Neural cell (in vitro differentiated cells): ENCODE results near the gene GABPB2. TPM values are rescaled to one million over a fixed set of nuclear protein-coding genes. Genes with fewer than 3 reads are reported as not detected.
A peak's percentile ranks its signal among the peaks of the same experiment; 100 is the strongest.

ENCODE experiments used
- H2AFZ ChIP-seq: fragments of 200-600, 300-800 bp; sonication (generic), shearing (Covaris generic); 2 replicates; pipeline ENCODE4 v1.6.0; 2014; ENCODE audit warnings: low read depth, mild to moderate bottlenecking, antibody characterized with exemption, low read length, moderate library complexity
- H3F3A ChIP-seq: fragments of 200-600 bp; shearing (Covaris generic); 2 replicates; pipeline ENCODE4 v1.6.1; 2016; ENCODE audit warnings: mild to moderate bottlenecking, moderate library complexity, mixed read lengths, antibody characterized with exemption, low read length; ENCODE audit not compliant: insufficient read depth, poor library complexity, severe bottlenecking
- H3K27ac ChIP-seq: fragments of 200-600, 300-800 bp; sonication (generic), shearing (Covaris generic); 2 replicates; pipeline ENCODE4 v1.5.1; 2014; ENCODE audit warnings: mild to moderate bottlenecking, low read length, moderate library complexity
- H3K27me3 ChIP-seq: fragments of 300-800, 200-600 bp; sonication (generic), shearing (Covaris generic); 2 replicates; pipeline ENCODE4 v1.6.0; 2014; ENCODE audit warnings: mild to moderate bottlenecking, low read depth, low read length, moderate library complexity; ENCODE audit not compliant: insufficient read depth
- H3K36me3 ChIP-seq: fragments of 300-800, 200-600 bp; sonication (generic), shearing (Covaris generic); 2 replicates; pipeline ENCODE4 v1.5.1; 2014; ENCODE audit warnings: mild to moderate bottlenecking, antibody characterized with exemption, low read length, moderate library complexity; ENCODE audit not compliant: insufficient read depth
- H3K4me2 ChIP-seq: fragments of 300-800, 200-600 bp; sonication (generic), shearing (Covaris generic); 2 replicates; pipeline ENCODE4 v1.6.0; 2014; ENCODE audit warnings: mild to moderate bottlenecking, low read length
- H3K4me3 ChIP-seq: fragments of 300-800, 200-600 bp; sonication (generic), shearing (Covaris generic); 2 replicates; pipeline ENCODE4 v1.5.1; 2014; ENCODE audit warnings: mild to moderate bottlenecking, low read length, moderate library complexity
- H3K79me2 ChIP-seq: fragments of 200-600 bp; shearing (Covaris generic); replicated peaks from 2 replicates; pipeline ENCODE4 v1.6.0; 2014; ENCODE audit warnings: mild to moderate bottlenecking, low read length, moderate library complexity; ENCODE audit not compliant: insufficient read depth
- H3K9ac ChIP-seq: fragments of 300-800, 200-600 bp; sonication (generic), shearing (Covaris generic); 2 replicates; pipeline ENCODE4 v1.6.1; 2016; ENCODE audit warnings: mild to moderate bottlenecking, low read length, mixed read lengths
- H3K9me2 ChIP-seq: fragments of 200-600 bp; shearing (Covaris generic); 2 replicates; pipeline ENCODE4 v1.6.1; 2016; ENCODE audit warnings: mild to moderate bottlenecking, low read length, mixed read lengths; ENCODE audit not compliant: insufficient read depth
- H3K9me3 ChIP-seq: fragments of 200-600, 300-800 bp; sonication (generic), shearing (Covaris generic); 2 replicates; pipeline ENCODE4 v1.6.1; 2016; ENCODE audit warnings: mild to moderate bottlenecking, mixed run types, low read length, moderate library complexity, mixed read lengths
- H4K20me1 ChIP-seq: fragments of 200-600 bp; shearing (Covaris generic); 2 replicates; pipeline ENCODE4 v1.6.1; 2016; ENCODE audit warnings: mild to moderate bottlenecking, mixed run types; ENCODE audit not compliant: insufficient read depth
- CTCF ChIP-seq: fragments of 450-650 bp; IDR thresholded peaks from 2 replicates; pipeline ENCODE4 v1.5.1; 2014; ENCODE audit warnings: antibody characterized with exemption, mild to moderate bottlenecking, moderate library complexity; ENCODE audit not compliant: poor library complexity, severe bottlenecking
- EP300 ChIP-seq: fragments of 450-650 bp; conservative IDR thresholded peaks from 2 replicates; pipeline ENCODE4 v1.6.1; 2014; ENCODE audit warnings: antibody characterized with exemption, mild to moderate bottlenecking, moderate library complexity; ENCODE audit not compliant: poor library complexity, severe bottlenecking
- EZH2 ChIP-seq: fragments of 200-600, 300-800 bp; shearing (Covaris generic), sonication (generic); IDR thresholded peaks from 2 replicates; pipeline ENCODE4 v1.6.1; 2014; ENCODE audit warnings: antibody characterized with exemption, low read length, borderline replicate concordance, mild to moderate bottlenecking; ENCODE audit not compliant: insufficient read depth, poor library complexity, severe bottlenecking
- MXI1 ChIP-seq: fragments of 450-650 bp; conservative IDR thresholded peaks from 2 replicates; pipeline ENCODE4 v1.6.1; 2014; ENCODE audit warnings: antibody characterized with exemption, mild to moderate bottlenecking; ENCODE audit not compliant: poor library complexity, severe bottlenecking
- POLR2AphosphoS5 ChIP-seq: IDR thresholded peaks from 2 replicates; pipeline ENCODE4 v1.6.1; 2012
- RAD21 ChIP-seq: fragments of 450-650 bp; conservative IDR thresholded peaks from 2 replicates; pipeline ENCODE4 v1.6.1; 2014; ENCODE audit warnings: antibody characterized with exemption, mild to moderate bottlenecking, moderate library complexity
- REST ChIP-seq: IDR thresholded peaks from 2 replicates; pipeline ENCODE4 v1.6.1; 2012; ENCODE audit warnings: borderline replicate concordance
- SMC3 ChIP-seq: fragments of 450-650 bp; conservative IDR thresholded peaks from 2 replicates; pipeline ENCODE4 v1.6.1; 2014; ENCODE audit warnings: antibody characterized with exemption, mild to moderate bottlenecking, moderate library complexity; ENCODE audit not compliant: poor library complexity
- TAF1 ChIP-seq: IDR thresholded peaks from 2 replicates; pipeline ENCODE4 v1.6.1; 2012; ENCODE audit warnings: low read depth
- polyA minus RNA-seq: library from RNA; depleted of rRNA, polyadenylated mRNA; stranded (reverse); fragments of >200 nt; gene quantifications from 2 replicates; pipeline ENCODE4 v1.2.3, GENCODE V29; 2014
- polyA plus RNA-seq: library from polyadenylated mRNA; depleted of rRNA; stranded (reverse); fragments of >200 nt; gene quantifications from 2 replicates; pipeline ENCODE4 v1.2.3, GENCODE V29; 2014

The GABPB2 gene
- polyA plus RNA-seq (3.0 and 4.1 TPM in 2 replicates), polyA minus RNA-seq (12.2 TPM in 2 replicates)

- H3K36me3 ChIP-seq, result peaks cover 6% of the 10 kb centered on the region
- H3K79me2 ChIP-seq, result peaks cover 38% of the 10 kb centered on the region
- no peaks in the 10 kb centered on the region for H3K9me3 ChIP-seq
- peak within 1 kb of the TSS; percentile 64 for H3K4me3 ChIP-seq
- H3F3A ChIP-seq, result no peaks in the 10 kb centered on the region
- H4K20me1 ChIP-seq, result no peaks in the 10 kb centered on the region
- H3K27me3 ChIP-seq, result no peaks in the 10 kb centered on the region
- H3K9ac ChIP-seq, result peak within 1 kb of the TSS; percentile 63
- no peaks in the 10 kb centered on the region for H3K9me2 ChIP-seq
- H3K4me2 ChIP-seq, result peak within 1 kb of the TSS; percentile 64
- peak within 1 kb of the TSS; percentile 71 for H3K27ac ChIP-seq
- peak; percentile 29 for TF ChIP-seq MXI1
- no peak for TF ChIP-seq EZH2
- peak; percentile 34 for TF ChIP-seq CTCF
- TF ChIP-seq SMC3, result peak; percentile 31
- H2AFZ ChIP-seq, result peak within 1 kb of the TSS; percentile 5
These were observed at the start of gene GABPB2 for GRCh38 chr1:151070474-151071276. Gene GABPB2, plus strand, starts transcription at chr1:151070761. Its CDS starts 17,429 bp downstream, at chr1:151088190.

DNA sequence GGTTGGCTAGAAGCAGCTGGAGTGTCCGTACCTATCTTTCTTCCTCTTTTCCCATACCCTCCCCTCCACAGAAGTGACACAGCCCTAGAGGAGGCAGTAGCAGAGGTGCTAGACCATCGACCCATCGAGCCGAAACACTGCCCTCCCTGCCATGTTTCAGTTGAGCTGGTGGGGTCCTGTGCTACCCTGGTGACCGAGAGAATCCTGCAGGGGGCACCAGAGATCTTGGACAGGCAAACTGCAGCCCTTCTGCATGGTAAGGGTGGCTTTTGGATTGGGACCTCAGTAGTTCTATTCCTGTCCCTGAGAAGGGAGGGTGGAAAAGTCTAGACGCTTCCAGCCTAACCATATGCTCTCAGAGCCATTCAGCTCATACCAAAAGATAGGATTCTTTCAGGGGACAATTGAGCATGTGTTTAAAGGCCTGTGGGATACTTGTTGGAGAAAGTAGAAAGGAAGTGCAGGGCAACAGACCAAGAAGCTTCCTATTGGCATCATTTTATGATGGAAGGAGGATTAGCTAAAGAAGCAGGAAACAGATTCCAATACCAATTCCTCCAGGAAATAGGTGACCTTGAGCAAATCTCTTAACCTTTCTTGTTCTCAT lies 45.9 kb upstream of the GABPB2 start:
- H2AFZ ChIP-seq, result no peak overlapping the region
- TF ChIP-seq EP300 (no peak), EZH2 (no peak), RAD21 (peak; percentile 70), POLR2AphosphoS5 (no peak), TAF1 (no peak), CTCF (peak; percentile 69), MXI1 (no peak), SMC3 (peak; percentile 77), REST (no peak)
- H3K4me3 ChIP-seq, result no peak overlapping the region
- no peaks in the 10 kb centered on the region for H3K27me3 ChIP-seq
- no peak overlapping the region for H3K9ac ChIP-seq
- no peaks in the 10 kb centered on the region for H3K79me2 ChIP-seq
- no peak overlapping the region for H3K27ac ChIP-seq
- H3K36me3 ChIP-seq, result no peaks in the 10 kb centered on the region
- H3K4me2 ChIP-seq, result no peak overlapping the region
- H3F3A ChIP-seq, result no peaks in the 10 kb centered on the region
- no peaks in the 10 kb centered on the region for H4K20me1 ChIP-seq
- H3K9me3 ChIP-seq, result no peaks in the 10 kb centered on the region
- no peaks in the 10 kb centered on the region for H3K9me2 ChIP-seq
